Neutrophil (primary cell): ENCODE measurements around the gene AQP5.

Experiments used
- H3K27ac ChIP-seq: fragments of 200-600 bp; sonication (generic); 2 replicates; pipeline ENCODE4 v1.5.1; 2016; ENCODE audit warnings: mild to moderate bottlenecking, moderate library complexity
- H3K27me3 ChIP-seq: fragments of 200-600 bp; sonication (generic); 2 replicates; pipeline ENCODE4 v1.6.0; 2016; ENCODE audit warnings: mild to moderate bottlenecking
- H3K36me3 ChIP-seq: fragments of 200-600 bp; sonication (generic); 2 replicates; pipeline ENCODE4 v1.5.1; 2017
- H3K4me1 ChIP-seq, 2 experiments: fragments of 200-600 bp in 1 of 2; sonication (generic) in 1 of 2; 1 replicate in 1 of 2; 2 replicates in 1 of 2; pipeline versions ENCODE4 v1.5.1 to v1.6.1; 2013 to 2016; ENCODE audit warnings: low read depth in 1 of 2, low read length in 1 of 2, mild to moderate bottlenecking in 1 of 2, moderate library complexity in 1 of 2; ENCODE audit not compliant: control insufficient read depth in 1 of 2, insufficient read depth in 1 of 2
- H3K4me3 ChIP-seq, 2 experiments: fragments of 200-600 bp in 1 of 2; sonication (generic) in 1 of 2; 1 replicate in 1 of 2; 2 replicates in 1 of 2; pipeline ENCODE4 v1.5.1; 2013 to 2016; ENCODE audit warnings: low read depth in 1 of 2, low read length in 1 of 2, mild to moderate bottlenecking in 1 of 2, moderate library complexity in 1 of 2
- H3K9me3 ChIP-seq: fragments of 200-600 bp; sonication (generic); 2 replicates; pipeline ENCODE4 v1.5.1; 2016
- CTCF ChIP-seq: fragments of 200-600 bp; sonication (generic); IDR thresholded peaks from 2 replicates; pipeline ENCODE4 v1.5.1; 2016; ENCODE audit warnings: antibody characterized with exemption

Gene AQP5

GRCh38 chr12:49923035-49923644 lies 38.5 kb upstream of the AQP5 start:
- TF ChIP-seq CTCF = no peak
- Histone ChIP-seq H3K4me1 (peaks cover 8 to 12% of the 10 kb centered on the region in 2 experiments), H3K27ac (no peak overlapping the region), H3K9me3 (no peaks in the 10 kb centered on the region), H3K27me3 (peaks cover 25% of the 10 kb centered on the region), H3K36me3 (no peaks in the 10 kb centered on the region), H3K4me3 (no peak overlapping the region)

- TF ChIP-seq CTCF = no peak
- H3K4me1 ChIP-seq = peaks cover 8 to 12% of the 10 kb centered on the region in 2 experiments
- H3K9me3 ChIP-seq = no peaks in the 10 kb centered on the region
- H3K27ac ChIP-seq = no peak overlapping the region
- H3K36me3 ChIP-seq = no peaks in the 10 kb centered on the region
- no peak overlapping the region for H3K4me3 ChIP-seq
- H3K27me3 ChIP-seq = peaks cover 25% of the 10 kb centered on the region
Measured at GRCh38 chr12:49923880-49924556, 37.7 kb upstream of the AQP5 start.

GRCh38 chr12:49924628-49925246 lies 36.9 kb upstream of the AQP5 start:
- no peak for TF ChIP-seq CTCF
- Histone ChIP-seq H3K4me3 (no peak overlapping the region), H3K4me1 (peaks cover 8 to 12% of the 10 kb centered on the region in 2 experiments), H3K27me3 (peaks cover 30% of the 10 kb centered on the region), H3K36me3 (no peaks in the 10 kb centered on the region), H3K9me3 (no peaks in the 10 kb centered on the region), H3K27ac (no peak overlapping the region)

- no peaks in the 10 kb centered on the region for H3K9me3 ChIP-seq
- no peaks in the 10 kb centered on the region for H3K36me3 ChIP-seq
- TF ChIP-seq CTCF = no peak
- no peak overlapping the region for H3K27ac ChIP-seq
- H3K27me3 ChIP-seq = peaks cover 36% of the 10 kb centered on the region
- no peak overlapping the region for H3K4me3 ChIP-seq
- H3K4me1 ChIP-seq = peaks cover 1 to 5% of the 10 kb centered on the region in 2 experiments
Measured at GRCh38 chr12:49925433-49926204, 36.1 kb upstream of the AQP5 start.

- H3K36me3 ChIP-seq = no peaks in the 10 kb centered on the region
- TF ChIP-seq CTCF = no peak
- H3K4me1 ChIP-seq = no peaks in the 10 kb centered on the region
- no peak overlapping the region for H3K4me3 ChIP-seq
- H3K27ac ChIP-seq = no peak overlapping the region
- H3K27me3 ChIP-seq = peaks cover 41% of the 10 kb centered on the region
- no peaks in the 10 kb centered on the region for H3K9me3 ChIP-seq
Measured at GRCh38 chr12:49928471-49928870, 33.2 kb upstream of the AQP5 start.
